ENCODE data around the gene RSPRY1.

RSPRY1 gene

DNA sequence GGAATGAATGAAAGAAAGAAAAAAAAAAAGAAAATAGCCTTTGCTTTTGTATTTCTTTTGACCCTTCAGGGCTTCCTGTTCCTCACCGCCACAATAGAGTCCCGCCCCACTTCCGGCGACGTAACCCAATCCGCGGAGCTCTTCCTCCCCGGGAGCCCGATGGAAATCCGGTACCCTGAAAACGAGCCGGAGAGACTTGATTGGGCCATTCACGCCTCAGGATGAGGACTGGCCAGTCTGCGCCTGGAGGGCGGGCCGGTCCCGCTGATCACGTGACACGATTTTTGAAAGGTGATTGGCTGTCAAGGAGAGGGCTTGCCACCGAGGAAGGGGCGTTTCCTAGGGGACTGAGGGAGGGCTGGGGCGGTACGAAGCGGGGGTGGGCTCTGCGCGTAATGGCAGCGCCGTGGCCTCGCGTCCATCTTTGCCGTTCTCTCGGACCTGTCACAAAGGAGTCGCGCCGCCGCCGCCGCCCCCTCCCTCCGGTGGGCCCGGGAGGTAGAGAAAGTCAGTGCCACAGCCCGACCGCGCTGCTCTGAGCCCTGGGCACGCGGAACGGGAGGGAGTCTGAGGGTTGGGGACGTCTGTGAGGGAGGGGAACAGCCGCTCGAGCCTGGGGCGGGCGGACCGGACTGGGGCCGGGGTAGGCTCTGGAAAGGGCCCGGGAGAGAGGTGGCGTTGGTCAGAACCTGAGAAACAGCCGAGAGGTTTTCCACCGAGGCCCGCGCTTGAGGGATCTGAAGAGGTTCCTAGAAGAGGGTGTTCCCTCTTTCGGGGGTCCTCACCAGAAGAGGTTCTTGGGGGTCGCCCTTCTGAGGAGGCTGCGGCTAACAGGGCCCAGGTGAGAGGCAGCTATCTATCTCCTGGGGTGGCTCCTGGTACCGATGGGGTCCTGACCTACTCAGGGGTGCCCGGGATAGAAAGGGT, at the start of gene RSPRY1, which contains the start of gene PSME3IP1:
Gene RSPRY1 (plus strand): TSS at position 385 of the 927 bp plus-strand sequence. CDS start 18,330 bp downstream, outside the sequence.
Gene PSME3IP1 (minus strand): TSS at position 95 of the 927 bp plus-strand sequence. CDS start 12,185 bp downstream, outside the sequence.
- peak; percentile 98 for DNase-seq (ENCODE audit: low spot score)

GRCh38 chr16:57137043-57137442, 49.1 kb upstream of the RSPRY1 start:
- DNase-seq (ENCODE audit: low spot score) = no peak

DNA sequence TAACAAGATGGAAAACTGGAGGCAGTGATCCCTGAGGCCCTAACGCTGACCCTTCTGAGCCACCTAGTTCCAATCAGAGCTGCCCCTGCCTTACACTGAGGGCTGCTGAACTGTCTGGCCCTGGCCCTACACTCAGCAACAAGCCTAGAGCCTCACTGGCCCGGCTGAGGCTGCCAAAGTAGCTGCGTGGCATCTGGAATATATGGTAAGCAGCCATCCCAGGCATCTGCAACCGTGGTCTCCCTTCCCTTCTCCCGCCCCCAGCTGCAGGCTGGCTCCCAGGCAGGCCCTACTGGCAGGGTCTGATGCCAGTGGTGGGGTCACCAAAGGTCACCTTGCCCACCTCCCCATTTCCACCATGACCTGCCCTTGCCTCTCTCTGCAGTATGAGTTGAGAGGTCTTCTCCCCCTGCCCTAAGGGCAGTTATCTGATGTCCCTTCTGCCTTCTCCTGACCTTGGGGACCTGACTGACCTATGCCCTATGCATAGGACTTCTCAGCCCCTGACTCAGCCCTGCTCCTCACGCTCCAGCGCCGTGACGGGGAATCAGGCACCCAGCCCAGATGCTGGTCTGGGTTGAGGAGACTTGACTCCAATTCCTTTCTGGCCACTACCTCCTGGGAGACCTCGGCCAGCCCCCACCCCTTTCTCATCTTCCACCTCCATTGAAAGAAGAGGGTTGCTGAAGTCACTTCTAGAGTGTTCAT, 48.4 kb upstream of the RSPRY1 start:
- DNase-seq (ENCODE audit: low spot score) = no peak

GRCh38 chr16:57138281-57138935, 47.7 kb upstream of the RSPRY1 start:
- no peak for DNase-seq (ENCODE audit: low spot score)

DNA sequence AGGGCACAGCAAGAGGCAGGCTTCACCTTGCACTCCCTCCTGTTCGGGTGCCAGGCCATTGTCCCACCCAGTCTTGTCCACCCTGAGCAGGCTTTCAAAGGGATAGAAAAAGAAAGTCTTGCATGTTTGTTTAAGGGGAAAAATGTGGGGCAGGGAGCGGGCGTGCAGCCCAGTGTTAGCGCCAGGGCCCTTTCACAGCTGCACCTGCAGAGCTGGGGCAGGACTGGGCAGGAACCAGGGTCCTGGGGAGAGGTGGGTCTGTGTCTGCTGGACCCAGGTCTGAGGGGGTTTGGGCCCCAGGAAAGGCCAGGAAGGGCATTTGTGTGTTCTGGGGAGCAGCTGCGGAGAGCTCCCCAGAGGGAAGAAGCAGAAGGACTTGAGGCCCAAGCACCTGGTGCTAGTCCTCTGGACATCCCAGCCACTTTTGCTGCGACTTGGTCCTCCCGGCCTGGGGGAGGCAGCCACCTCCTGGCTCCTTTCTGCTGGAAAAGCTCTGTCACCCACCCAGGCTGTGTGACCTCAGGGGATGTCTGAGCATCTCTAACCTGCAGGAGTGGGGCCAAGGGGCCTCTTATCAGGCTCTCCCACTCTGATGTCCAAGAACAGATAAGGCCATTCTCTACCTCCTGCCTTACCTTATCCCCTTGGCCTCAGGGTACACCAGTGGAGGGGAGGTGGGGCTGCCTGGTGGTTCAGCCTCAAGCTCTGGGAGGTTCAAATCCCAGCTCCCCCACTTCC, 45.0 kb upstream of the RSPRY1 start:
- DNase-seq (ENCODE audit: low spot score) = no peak

- DNase-seq (ENCODE audit: low spot score) = no peak
Observed at GRCh38 chr16:57141822-57142631, 44.1 kb upstream of the RSPRY1 start.

DNA sequence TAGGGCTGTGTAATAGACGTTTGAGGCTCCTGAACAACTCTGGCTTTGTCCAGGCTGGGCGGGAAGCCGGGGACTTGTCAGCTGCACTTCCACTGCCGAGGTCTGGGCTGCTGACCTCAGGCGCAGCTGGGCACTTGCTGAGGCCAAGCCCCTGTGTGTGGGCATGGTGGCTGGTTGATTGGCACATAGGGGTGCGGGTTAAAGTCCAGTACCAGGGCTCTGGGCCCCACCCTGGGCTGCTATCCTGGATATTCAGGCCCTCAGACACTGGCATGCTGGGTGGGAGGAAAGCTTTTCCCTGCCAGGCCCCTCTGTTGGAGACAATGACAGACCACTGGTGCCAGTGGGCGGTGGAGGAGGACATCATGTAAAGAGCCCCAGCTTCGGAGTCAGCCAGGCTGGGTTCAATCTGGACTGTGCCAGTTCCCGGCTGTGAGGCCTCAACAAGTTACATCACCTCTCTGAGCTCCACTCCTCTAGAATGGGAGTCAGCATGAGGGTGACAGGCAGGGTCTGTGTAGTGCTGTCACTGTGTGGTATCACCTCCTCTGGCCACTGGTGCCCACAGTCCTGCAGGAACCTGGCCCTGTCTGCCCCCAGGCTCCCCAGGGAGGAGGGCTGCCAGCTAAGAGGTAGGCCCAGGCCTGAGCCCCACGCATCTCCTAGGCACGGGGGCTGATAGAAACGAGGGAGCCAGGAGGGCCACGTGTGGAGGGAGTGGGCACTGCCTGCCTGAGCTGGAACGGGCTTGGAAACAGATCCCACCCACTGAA, 42.8 kb upstream of the RSPRY1 start:
- DNase-seq (ENCODE audit: low spot score) = no peak

GRCh38 chr16:57144027-57144426, 42.1 kb upstream of the RSPRY1 start:
- no peak for DNase-seq (ENCODE audit: low spot score)

DNA sequence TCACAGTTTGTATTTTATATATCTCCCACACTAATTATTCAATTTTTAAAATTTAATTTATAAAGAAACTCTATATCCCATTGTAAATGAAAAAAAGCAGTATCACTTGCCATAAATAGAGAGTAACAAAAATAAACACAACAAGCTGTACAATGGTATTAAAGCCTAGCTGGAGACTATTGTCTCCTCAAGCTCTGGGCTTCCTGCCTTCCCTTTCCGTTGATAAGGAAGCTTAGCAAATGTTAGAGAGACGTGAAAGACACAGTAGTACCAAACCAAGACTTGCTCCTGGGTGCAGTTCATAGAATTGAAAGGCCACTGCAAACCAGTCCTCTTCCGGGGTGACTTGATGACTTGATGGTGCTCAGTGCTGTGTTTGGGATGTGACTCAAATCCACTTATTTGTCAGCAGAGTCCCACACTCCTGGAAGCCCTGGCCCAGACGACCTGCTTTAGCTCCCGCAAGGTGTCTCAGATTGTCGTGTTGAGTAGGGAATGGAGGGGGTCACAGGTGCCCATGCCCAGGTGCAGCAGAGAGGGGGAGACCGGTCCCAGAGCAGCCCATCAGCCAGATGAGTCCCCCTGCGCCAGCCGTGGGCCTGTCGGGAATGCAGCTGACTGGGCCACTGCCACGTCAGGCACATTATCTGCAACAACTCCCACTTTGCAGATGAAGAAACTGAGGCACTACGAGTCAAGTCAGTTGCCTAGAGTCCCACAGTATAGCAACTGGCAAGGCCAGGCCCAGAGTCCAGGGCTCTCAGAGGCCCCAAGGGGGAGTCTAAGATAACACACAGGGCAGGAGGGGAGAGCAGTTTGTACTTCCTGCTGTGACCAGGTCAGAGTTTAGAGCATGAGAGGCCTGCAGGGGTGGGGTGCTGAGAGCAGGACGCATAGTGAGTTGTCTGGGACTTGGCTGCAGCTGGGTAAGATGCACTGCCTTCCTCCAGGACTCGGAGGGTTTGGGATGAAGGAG, 40.8 kb upstream of the RSPRY1 start:
- no peak for DNase-seq (ENCODE audit: low spot score)

GRCh38 chr16:57146040-57146647, 40.0 kb upstream of the RSPRY1 start:
- DNase-seq (ENCODE audit: low spot score) = no peak

GRCh38 chr16:57146735-57147134, 39.4 kb upstream of the RSPRY1 start:
- DNase-seq (ENCODE audit: low spot score) = peak; percentile 61

GRCh38 chr16:57147381-57148221, 38.5 kb upstream of the RSPRY1 start:
- DNase-seq (ENCODE audit: low spot score) = no peak

DNA sequence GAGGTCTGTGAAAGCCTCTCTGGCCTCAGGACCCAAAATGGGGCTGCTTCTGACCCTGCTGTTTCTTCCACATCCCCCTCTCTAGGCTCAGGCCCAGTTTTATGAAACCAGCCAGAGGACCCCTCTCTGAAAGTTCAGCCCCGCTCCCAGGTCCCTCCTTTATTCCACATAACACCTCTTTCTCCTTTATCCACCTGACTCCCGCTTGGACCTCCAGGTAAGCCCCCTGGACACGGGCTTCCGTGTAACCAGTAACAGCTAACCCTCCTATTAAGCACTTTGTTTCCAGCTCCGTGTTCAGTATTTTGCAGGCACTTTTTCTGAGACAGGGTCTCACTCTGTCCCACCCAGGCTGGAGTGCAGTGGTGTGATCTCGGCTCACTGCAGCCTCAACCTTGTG, 37.6 kb upstream of the RSPRY1 start:
- no peak for DNase-seq (ENCODE audit: low spot score)

DNA sequence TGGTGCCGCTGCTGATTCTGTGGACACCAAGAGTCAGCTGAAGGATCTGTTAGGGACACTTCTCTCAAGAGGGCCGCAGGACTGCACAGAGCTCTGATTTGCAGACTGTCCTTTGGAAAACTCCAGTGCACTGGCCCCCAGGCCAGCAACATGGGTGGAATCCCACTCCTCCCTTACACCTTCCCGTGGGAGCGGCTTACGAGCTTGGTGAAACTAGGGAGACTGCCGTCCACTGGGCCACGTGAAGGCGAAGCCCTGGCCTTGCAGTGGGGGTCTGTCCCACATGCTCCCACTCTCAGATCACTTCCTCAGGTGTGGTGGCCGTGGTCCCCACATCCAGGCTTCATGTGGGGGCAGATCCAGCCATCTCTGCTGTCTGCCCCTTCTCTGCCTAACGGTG, 36.7 kb upstream of the RSPRY1 start:
- no peak for DNase-seq (ENCODE audit: low spot score)

DNA sequence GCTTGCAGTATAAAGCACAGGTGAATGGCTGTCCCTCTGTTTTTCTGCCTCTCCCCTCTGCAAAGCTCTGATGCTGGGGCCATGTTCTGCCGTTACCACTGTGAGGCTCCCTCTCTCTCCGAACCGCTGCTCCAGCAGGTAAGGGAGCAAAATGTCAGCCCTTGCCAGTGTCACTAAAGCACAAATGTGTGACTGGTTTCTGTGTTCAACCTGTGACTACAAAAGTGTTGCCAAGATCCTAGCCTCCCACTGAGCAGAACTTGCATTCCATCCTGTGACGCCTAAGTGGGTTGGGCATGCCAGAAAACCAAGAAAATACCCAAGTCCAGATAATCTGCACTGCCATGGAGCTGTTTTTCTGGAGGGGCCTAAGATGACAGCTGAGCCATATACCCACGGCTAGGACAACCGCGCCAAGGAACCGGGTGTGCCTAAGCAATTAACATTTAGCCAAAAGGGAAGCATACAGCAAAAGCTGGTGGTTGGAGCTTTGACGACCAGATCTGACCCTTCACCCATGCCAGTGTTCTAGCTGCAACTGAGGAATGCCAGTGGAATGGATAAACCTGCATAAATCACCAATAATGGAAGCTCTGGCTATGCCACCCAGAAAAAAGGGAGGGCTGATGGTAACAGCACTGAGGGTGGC, 35.3 kb upstream of the RSPRY1 start:
- no peak for DNase-seq (ENCODE audit: low spot score)

GRCh38 chr16:57151369-57151768, 34.8 kb upstream of the RSPRY1 start:
- DNase-seq (ENCODE audit: low spot score) = no peak
